Measurements from ENCODE around the gene GHDC. TPM values are rescaled to one million over a fixed set of nuclear protein-coding genes. Genes with fewer than 3 reads are reported as not detected.
"Not testable (repeated sequence)": the region's sequence is repeated elsewhere in the genome, so short reads cannot be mapped to it uniquely, and the experiment has no call there.

Gene GHDC
- 13.7 and 14.3 TPM in 2 replicates for total RNA-seq

DNA sequence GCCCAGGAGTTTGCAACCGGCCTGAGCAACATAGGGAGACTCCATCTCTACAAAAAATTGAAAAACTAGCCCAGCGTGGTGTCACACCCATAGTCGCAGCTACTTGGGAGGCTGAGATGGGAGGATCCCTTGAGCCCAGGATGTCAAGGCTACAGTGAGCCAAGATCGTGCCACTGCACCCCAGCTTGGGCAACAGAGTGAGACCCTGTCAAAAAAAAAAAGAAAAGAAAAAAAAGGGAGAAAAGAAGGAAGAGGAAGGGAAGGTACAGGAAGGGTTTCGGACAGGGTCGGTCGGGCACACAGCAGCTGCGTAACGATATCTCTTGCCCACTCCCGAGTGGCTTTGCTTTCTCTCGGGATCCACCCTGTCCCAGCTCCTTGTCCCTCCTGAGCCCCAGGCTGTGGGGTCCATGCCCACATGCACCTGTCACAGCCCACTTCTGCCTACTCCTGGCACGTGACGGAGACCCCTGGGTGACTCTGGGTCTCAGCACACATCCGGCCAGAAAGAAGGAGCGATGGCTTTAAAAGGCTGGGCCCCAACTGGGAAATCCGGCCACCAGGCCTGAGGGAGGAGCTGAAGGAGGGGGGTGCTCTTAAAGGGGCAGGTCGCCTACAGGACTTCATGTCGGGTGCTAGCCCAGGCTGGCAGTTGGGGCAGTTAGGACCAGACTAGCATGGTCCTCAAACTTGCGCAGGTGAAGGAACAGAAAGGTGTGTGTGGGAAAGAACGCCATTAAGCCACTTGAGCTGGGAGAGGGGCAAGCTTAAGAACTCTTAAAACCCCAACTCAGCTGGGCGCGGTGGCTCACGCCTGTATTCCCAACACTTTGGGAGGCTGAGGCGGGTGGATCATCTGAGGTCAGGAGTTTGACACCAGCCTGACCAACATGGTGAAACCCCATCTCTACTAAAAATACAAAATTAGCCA lies at the start of gene GHDC:
GHDC (minus strand) TSS at position 526 of the 931 bp plus-strand sequence. CDS start 913 bp downstream, outside the sequence.
- no peak for DNase-seq (ENCODE audit: extremely low read depth, low read depth, low spot score)

DNA sequence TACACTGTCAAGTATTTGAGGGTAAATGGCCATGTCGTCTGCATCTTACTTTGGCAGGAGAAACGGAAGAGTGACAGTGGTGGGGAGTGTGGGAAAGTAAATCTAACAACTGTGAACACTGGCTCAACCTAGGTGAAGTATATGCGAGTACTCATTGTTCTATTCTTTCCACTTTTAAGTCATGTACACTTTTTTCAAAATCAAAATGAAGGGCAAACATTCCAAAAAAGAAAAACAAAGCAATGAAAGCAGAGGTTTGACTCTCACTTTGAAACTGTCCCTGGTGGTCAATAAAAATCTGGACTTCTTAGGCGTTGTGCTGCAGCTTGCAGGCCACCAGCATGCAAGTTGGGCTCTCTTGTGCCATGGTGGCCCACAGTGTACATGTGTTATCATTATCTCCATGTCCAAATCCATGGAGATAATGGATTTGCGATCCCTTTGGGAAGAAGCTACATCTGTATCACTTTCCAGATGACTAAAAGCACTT lies 49.2 kb upstream of the GHDC start:
- DNase-seq (ENCODE audit: extremely low read depth, low read depth, low spot score) = no peak

DNA sequence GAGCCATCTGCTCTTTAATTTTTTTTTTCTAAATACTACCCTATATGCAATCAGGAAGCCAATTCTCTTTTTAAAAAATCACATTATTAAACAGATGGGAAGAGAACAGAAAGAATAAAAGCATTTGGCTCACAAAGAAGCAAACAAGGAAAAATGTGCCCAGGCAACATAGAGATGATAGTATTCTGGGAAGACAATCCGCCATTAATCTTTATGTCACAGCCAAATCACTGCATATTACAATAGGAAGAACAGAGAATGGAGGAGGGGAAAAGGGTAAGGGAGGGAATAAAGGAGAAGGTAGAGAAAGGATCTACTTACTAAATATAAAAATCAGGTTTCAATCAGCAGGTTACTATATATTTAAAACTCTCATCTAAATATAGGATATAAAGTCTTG lies 47.6 kb upstream of the GHDC start:
- DNase-seq (ENCODE audit: extremely low read depth, low read depth, low spot score) = no peak

DNA sequence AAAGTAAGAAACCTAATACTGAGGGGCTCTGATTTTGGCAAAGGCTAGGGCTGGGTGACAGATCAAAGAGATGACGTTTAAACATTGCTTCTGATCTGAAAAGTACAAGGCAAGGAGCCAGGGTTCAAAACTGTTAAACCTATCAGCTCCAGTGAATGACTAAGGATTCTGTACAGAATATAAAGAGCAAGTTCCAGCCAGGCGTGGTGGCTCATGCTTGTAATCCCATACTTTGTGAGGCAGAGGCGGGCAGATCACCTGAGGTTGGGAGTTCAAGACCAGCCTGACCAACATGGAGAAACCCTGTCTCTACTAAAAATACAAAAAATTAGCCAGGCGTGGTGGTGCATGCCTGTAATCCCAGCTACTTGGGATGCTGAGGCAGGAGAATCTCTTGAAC lies 46.6 kb upstream of the GHDC start:
- DNase-seq (ENCODE audit: extremely low read depth, low read depth, low spot score) = not testable (repeated sequence)

- no peak for DNase-seq (ENCODE audit: extremely low read depth, low read depth, low spot score)
Observed at GRCh38 chr17:42240201-42240600, 45.9 kb upstream of the GHDC start.

DNA sequence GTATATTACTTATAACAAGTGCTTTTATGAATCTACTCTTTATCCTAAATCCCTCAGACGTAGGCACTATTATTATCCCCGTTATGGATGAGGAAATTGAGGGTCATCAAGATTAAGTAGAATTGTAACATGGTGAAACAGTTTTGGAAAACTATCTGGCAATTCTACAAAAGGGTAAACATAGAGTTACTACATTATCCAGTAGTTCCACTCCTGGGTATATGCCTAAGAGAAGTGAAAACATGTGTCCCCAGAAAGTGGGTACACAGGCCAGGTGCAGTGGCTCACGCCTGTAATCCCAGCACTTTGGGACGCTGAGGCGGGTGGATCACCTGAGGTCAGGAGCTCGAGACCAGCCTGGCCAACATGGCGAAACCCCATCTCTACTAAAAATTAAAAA lies 45.3 kb upstream of the GHDC start:
- DNase-seq (ENCODE audit: extremely low read depth, low read depth, low spot score) = not testable (repeated sequence)

DNA sequence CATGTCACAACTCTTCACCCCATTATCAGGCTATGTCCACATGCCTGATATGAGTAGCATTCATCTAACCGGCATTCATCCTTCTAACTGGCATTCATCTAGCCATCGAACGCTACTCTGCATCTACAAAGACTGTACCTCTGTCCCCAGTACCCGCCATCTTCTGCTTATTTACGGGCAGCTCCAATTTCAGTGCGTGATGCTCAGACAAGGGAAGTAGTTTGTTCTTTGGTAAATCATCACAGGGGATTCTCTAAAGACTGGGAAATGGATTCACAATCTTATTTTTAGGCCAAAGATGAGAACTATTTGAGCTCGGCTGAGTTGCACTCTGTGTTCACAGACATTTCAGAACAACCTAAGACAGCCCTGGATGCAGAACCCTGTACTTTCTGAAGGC lies 42.5 kb upstream of the GHDC start:
- DNase-seq (ENCODE audit: extremely low read depth, low read depth, low spot score) = no peak

DNA sequence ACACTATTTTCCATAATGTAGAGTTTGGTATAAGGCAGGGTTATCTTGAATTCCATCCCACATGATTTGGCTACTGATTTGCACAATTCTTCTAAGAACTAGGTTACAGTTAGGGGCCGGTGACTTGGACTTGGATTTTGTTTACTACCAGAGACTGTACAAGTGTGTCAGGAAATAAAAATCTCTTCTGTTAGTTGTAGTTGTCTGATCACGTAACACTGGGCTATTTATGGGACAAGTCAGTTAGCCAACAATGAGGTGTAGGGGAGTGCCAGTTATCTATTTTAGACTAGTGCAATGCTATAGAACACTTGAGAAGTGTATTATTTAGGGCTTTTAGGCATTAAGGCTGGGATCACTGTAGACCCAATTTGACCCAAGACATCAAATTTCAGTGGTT lies 39.7 kb upstream of the GHDC start:
- DNase-seq (ENCODE audit: extremely low read depth, low read depth, low spot score) = no peak

- no peak for DNase-seq (ENCODE audit: extremely low read depth, low read depth, low spot score)
Observed at GRCh38 chr17:42233156-42233555, 38.9 kb upstream of the GHDC start.

DNA sequence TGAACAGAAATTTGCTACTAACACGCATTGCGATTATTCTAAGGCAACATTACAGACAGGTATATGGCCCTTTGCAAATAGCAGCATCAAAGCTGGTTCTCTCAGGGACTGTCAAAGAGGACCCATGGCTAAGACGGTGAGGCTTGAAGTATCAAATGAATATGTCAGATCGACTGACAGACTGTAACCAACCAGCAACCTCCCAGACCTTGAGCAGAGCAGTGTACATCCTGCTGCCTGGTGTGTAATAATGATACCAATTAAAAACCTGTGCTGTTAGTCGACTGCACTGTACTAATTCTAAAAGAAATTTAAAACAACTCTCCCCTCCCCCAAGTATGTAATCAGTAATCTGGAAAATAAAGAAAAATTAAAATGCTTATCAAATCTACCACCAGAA lies 35.9 kb upstream of the GHDC start:
- no peak for DNase-seq (ENCODE audit: extremely low read depth, low read depth, low spot score)

GRCh38 chr17:42227849-42228700 lies 33.8 kb upstream of the GHDC start:
- no peak for DNase-seq (ENCODE audit: extremely low read depth, low read depth, low spot score)

GRCh38 chr17:42225646-42226045 lies 31.4 kb upstream of the GHDC start:
- no peak for DNase-seq (ENCODE audit: extremely low read depth, low read depth, low spot score)

DNA sequence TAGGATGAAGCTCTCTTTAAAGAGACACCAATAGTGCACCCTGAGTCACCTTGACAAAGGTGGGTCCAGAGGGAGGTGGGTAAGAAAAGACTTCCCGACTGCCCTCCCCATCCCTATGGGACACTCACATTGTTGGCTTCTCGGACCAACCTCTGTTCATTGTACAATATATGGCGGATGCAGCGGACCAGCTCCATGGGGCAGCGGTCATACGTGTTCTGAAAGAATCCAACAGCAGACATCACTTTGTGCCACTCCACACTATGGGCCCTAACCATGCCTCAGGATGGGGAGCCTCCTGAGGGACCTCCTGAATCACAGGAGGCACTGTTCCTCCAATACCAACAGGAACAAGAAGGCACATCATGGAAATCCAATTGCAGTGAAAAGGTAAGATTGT lies 30.4 kb upstream of the GHDC start:
- DNase-seq (ENCODE audit: extremely low read depth, low read depth, low spot score) = no peak

GRCh38 chr17:42221886-42222745 lies 27.8 kb upstream of the GHDC start:
- no peak for DNase-seq (ENCODE audit: extremely low read depth, low read depth, low spot score)

GRCh38 chr17:42219280-42219679 lies 25.0 kb upstream of the GHDC start:
- not testable (repeated sequence) for DNase-seq (ENCODE audit: extremely low read depth, low read depth, low spot score)

DNA sequence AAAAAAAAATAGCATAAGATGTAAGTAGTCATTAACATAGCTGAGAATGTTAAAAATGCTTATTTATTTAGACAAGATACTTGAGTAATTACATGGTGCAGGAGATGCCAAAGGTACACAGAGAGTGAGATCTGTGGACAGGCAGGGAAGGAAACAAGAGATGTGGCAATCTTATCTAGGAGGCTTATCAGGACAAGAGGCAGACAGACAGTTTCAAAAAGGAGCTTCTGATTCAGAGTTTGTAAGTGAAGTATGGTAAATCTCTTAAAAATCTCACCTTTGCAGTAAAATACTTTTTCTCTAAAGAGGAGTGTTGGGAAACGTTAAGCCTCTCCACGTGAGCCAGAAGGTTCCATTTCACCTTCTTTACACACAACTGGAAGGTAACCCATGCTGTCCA lies 19.9 kb upstream of the GHDC start:
- no peak for DNase-seq (ENCODE audit: extremely low read depth, low read depth, low spot score)

DNA sequence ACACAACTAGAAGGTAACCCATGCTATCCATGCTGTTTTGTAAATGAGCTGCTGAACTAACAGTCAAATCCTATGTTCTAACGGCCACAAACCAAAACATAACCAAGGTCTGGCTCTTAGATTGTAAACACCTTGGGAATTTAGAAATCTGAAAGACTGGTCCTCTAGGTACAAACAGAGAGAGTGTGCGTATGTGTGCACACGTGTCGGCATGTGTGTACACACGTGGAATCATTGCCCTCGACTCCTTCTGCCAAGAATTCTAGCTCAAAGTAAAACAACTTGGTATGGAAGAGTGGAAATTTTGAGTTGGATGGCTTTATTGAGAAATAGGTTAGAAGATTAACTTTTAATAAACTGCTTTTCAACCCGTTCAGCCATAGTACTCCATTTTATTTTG lies 18.1 kb upstream of the GHDC start:
- DNase-seq (ENCODE audit: extremely low read depth, low read depth, low spot score) = no peak

DNA sequence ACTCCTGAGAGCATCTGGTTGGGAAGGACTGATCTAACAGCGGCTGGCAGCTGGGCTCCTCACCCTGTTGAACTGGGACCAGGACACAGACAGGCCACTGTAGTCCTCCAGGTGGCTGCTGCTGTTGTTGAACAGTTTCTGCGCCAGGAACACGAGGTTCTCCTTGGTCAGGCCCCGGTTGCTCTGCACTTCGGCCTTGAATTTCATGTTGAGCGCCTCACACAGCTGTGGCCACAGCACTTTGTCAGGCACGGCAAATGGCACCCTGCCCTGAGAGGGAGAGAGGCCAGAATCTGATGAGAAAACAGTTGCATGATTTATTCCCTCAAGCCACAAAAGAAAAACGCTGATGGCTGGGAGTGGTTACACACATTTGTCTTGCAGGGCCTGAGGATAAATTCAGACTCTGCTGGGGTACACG lies 17.6 kb upstream of the GHDC start:
- not testable (repeated sequence) for DNase-seq (ENCODE audit: extremely low read depth, low read depth, low spot score)

DNA sequence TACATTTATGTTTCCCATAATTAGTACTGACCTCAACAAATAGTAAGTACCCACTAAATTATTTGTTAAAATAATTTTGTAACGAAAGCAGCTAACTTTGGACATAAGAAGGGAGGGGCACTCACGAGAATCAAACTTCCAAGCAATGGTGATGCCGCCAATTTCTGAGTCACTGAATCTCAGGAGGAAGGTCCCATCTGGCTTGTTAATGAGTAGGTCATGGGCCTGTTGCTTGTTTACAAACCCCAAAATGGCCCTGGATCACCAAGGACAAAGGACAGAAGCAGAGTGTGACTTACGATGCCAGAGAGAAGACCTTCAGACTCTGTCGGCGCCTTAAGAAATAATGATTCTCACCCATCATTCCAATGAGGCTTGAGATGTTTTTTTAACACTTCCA lies 15.8 kb upstream of the GHDC start:
- DNase-seq (ENCODE audit: extremely low read depth, low read depth, low spot score) = no peak

DNA sequence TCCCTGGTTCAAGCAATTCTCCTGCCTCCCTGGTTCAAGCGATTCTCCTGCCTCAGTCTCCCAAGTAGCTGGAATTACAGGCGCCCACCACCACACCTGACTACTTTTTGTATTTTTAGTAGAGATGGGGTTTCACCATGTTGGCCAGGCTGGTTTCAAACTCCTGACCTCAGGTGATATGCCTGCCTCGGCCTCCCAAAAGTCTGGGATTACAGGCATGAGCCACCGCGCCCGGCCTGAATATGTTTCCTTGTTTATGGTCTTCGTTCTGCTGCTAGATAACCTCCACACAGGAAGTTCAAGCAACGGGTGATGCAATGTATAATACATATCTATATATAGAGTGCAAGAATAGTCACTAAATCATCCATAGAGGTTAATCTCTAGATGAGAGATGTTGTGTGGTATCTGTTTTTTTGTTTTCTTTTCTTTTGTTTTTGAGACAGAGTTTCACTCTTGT lies 11.9 kb upstream of the GHDC start:
- not testable (repeated sequence) for DNase-seq (ENCODE audit: extremely low read depth, low read depth, low spot score)
